ENCODE results near the gene SLC38A5. TPM values are rescaled to one million over a fixed set of nuclear protein-coding genes. Genes with fewer than 3 reads are reported as not detected.

The SLC38A5 gene
- polyA plus RNA-seq, 2 of the 4 experiments (the other 2 are of a cell fraction) = 0.32 to 0.36 TPM

DNA sequence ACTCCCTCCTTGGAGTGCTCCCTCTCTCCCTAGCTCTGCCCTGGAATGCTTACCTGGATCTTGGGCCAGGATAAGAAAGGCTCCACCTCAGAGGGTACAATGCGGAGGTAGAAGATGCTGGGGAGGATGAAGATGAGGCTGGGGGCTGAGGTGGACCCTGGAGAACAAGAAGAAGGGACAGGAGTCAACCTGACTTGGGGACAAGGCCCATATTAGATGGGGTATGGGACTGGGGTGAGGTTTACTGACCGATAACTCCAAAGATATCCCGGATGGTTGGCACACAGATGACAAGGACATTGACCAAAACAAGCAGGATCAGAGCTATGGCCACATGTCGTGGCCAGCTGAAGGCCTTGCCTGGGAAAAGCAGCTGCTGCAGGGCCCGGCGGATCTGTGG lies 10.6 kb downstream of the SLC38A5 start:
- POLR2A ChIA-PET = no interaction called here
- CTCF ChIA-PET = no interaction called here
- H3K4me3 ChIP-seq = no peak overlapping the region
- no peak for TF ChIP-seq SREBF2 (IDR thresholded peaks at IDR 0.05)
- H3K27ac ChIP-seq = no peak overlapping the region
- ATAC-seq (no peak), FAIRE-seq (no peak), DNase-seq (ENCODE audit: low read depth in 1 of 2, low spot score in 1 of 2) (no peak)
- WGBS (ENCODE audit: missing lambda C conversion rate) = 72% methylated on average over 6 of the region's 6 CpGs
- H3K4me1 ChIP-seq = no peaks in the 10 kb centered on the region
- no peaks in the 10 kb centered on the region for H3K9me3 ChIP-seq
- H3K4me2 ChIP-seq = no peak overlapping the region

GRCh38 chrX:48458711-48459110 lies 11.3 kb downstream of the SLC38A5 start:
- TF ChIP-seq ZFP36 (IDR thresholded peaks at IDR 0.05; ENCODE audit: borderline replicate concordance, partially characterized antibody) = no peak
- TF ChIP-seq CHD4 (IDR thresholded peaks at IDR 0.05; ENCODE audit: borderline replicate concordance) = no peak
- TF ChIP-seq, protein P1, sequence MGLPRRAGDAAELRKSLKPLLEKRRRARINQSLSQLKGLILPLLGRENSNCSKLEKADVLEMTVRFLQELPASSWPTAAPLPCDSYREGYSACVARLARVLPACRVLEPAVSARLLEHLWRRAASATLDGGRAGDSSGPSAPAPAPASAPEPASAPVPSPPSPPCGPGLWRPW (IDR thresholded peaks at IDR 0.05) = no peak
- no peak for TF ChIP-seq KDM5A (IDR thresholded peaks at IDR 0.05)
- TF ChIP-seq RARB (CRISPR knock-in tag; IDR thresholded peaks at IDR 0.05) = no peak
- TF ChIP-seq HEYL (CRISPR knock-in tag; IDR thresholded peaks at IDR 0.05) = no peak
- no peak for TF ChIP-seq RNF2 (IDR thresholded peaks at IDR 0.05; ENCODE audit: borderline replicate concordance, low read depth)
- TF ChIP-seq HOXA7 (CRISPR knock-in tag; IDR thresholded peaks at IDR 0.05) = no peak
- TF ChIP-seq EHMT2 (IDR thresholded peaks at IDR 0.05; ENCODE audit: low read depth) = no peak
- no peak for TF ChIP-seq MAX (IDR thresholded peaks at IDR 0.05)
- TF ChIP-seq TP53 (CRISPR knock-in tag; IDR thresholded peaks at IDR 0.05) = no peak
- no peak for TF ChIP-seq CBX8 (IDR thresholded peaks at IDR 0.05)
- TF ChIP-seq HOXB13 (CRISPR knock-in tag; IDR thresholded peaks at IDR 0.05; ENCODE audit: low read depth) = no peak
- TF ChIP-seq NFE2L2 (conservative IDR thresholded peaks at IDR 0.05; ENCODE audit: low read length) = no peak
- TF ChIP-seq ESRRA (IDR thresholded peaks at IDR 0.05; ENCODE audit: borderline replicate concordance, low read length) = no peak
- no peak for TF ChIP-seq POLR2AphosphoS2 (conservative IDR thresholded peaks at IDR 0.05; ENCODE audit: low read length)
- no peak for TF ChIP-seq EP300 (IDR thresholded peaks at IDR 0.05)
- TF ChIP-seq FOSL2 (IDR thresholded peaks at IDR 0.05) = no peak
- TF ChIP-seq FOSL2 (CRISPR knock-in tag; IDR thresholded peaks at IDR 0.05) = no peak
- TF ChIP-seq KDM1A (IDR thresholded peaks at IDR 0.05; ENCODE audit: low read depth) = no peak
- no peak for TF ChIP-seq GATA3 (IDR thresholded peaks at IDR 0.05; ENCODE audit: borderline replicate concordance)
- CTCF ChIA-PET = no interaction called here
- FAIRE-seq (no peak), DNase-seq (ENCODE audit: low read depth in 1 of 2, low spot score in 1 of 2) (no peak), ATAC-seq (no peak)
- 50% methylated on average over 1 of the region's 6 CpGs for WGBS (ENCODE audit: missing lambda C conversion rate)
- Histone ChIP-seq H3K4me2 (no peak overlapping the region), H3K4me1 (no peaks in the 10 kb centered on the region), H3K9me3 (no peaks in the 10 kb centered on the region), H3K27ac (no peak overlapping the region), H3K4me3 (no peak overlapping the region)
- POLR2A ChIA-PET = no interaction called here

GRCh38 chrX:48456628-48457331 lies 13.3 kb downstream of the SLC38A5 start:
- ChIA-PET POLR2A (no interaction called here), CTCF (no interaction called here)
- TF ChIP-seq, protein P1 (IDR thresholded peaks at IDR 0.05) = no peak
- no peak for TF ChIP-seq HMGXB4 (CRISPR knock-in tag; IDR thresholded peaks at IDR 0.05; ENCODE audit: borderline replicate concordance)
- no peak for TF ChIP-seq ZSCAN20 (CRISPR knock-in tag; IDR thresholded peaks at IDR 0.05)
- TF ChIP-seq, protein P2, sequence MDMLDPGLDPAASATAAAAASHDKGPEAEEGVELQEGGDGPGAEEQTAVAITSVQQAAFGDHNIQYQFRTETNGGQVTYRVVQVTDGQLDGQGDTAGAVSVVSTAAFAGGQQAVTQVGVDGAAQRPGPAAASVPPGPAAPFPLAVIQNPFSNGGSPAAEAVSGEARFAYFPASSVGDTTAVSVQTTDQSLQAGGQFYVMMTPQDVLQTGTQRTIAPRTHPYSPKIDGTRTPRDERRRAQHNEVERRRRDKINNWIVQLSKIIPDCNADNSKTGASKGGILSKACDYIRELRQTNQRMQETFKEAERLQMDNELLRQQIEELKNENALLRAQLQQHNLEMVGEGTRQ (IDR thresholded peaks at IDR 0.05) = no peak
- TF ChIP-seq MAZ (IDR thresholded peaks at IDR 0.05; ENCODE audit: borderline replicate concordance, low read depth, low read length) = no peak
- no peak for DNase-seq (ENCODE audit: low read depth in 1 of 2, low spot score in 1 of 2)
- WGBS (ENCODE audit: missing lambda C conversion rate) = 42% methylated on average over 6 of the region's 6 CpGs
- no peaks in the 10 kb centered on the region for H3K4me1 ChIP-seq
- no peak overlapping the region for H3K27ac ChIP-seq
- H3K4me2 ChIP-seq = no peak overlapping the region
- FAIRE-seq = no peak
- no peaks in the 10 kb centered on the region for H3K9me3 ChIP-seq
- H3K4me3 ChIP-seq = no peak overlapping the region
- no peak for ATAC-seq

Measured in A549 (cell line).